ENCODE data around the gene FAM83G. TPM values are rescaled to one million over a fixed set of nuclear protein-coding genes. Genes with fewer than 3 reads are reported as not detected.

The FAM83G gene
- total RNA-seq, 1 donor from 2014 or later = 11.2 TPM

- Histone ChIP-seq H3K36me3 (no peaks in the 10 kb centered on the region), H3K27ac (no peak overlapping the region), H3K9me3 (no peaks in the 10 kb centered on the region), H3K4me1 (no peaks in the 10 kb centered on the region), H3K4me3 (no peak overlapping the region), H3K27me3 (no peaks in the 10 kb centered on the region)
- DNase-seq (ENCODE audit: low spot score in 2 of 2) = no peak
- no peak for TF ChIP-seq CTCF (IDR thresholded peaks at IDR 0.05)
- intact Hi-C loops (cut with DNase I) = no loop called here
Measured at GRCh38 chr17:19010729-19011505, 6.4 kb upstream of the FAM83G start.

GRCh38 chr17:19009970-19010369, 5.4 kb upstream of the FAM83G start:
- no peak for TF ChIP-seq CTCF (IDR thresholded peaks at IDR 0.05)
- H3K27me3 ChIP-seq = no peaks in the 10 kb centered on the region
- H3K27ac ChIP-seq = no peak overlapping the region
- no peaks in the 10 kb centered on the region for H3K9me3 ChIP-seq
- intact Hi-C loops (cut with DNase I) = loop anchor here (5.0 kb wide), 1 partner anchor 48 kb away; no protein-coding TSS in a partner anchor
- H3K4me3 ChIP-seq = no peak overlapping the region
- H3K4me1 ChIP-seq = peaks cover 0 to 2% of the 10 kb centered on the region in 2 donors
- H3K36me3 ChIP-seq = no peaks in the 10 kb centered on the region
- no peak for DNase-seq (ENCODE audit: low spot score in 2 of 2)

GRCh38 chr17:19006698-19007097, 2.1 kb upstream of the FAM83G start:
- Histone ChIP-seq H3K4me3 (no peak overlapping the region), H3K36me3 (no peaks in the 10 kb centered on the region), H3K4me1 (peaks cover 5 to 7% of the 10 kb centered on the region in 2 donors), H3K27ac (no peak overlapping the region), H3K9me3 (no peaks in the 10 kb centered on the region), H3K27me3 (no peaks in the 10 kb centered on the region)
- intact Hi-C loops (cut with DNase I) = loop anchor here (5.0 kb wide), 1 partner anchor 44 kb away; no protein-coding TSS in a partner anchor
- TF ChIP-seq CTCF (IDR thresholded peaks at IDR 0.05) = no peak
- no peak for DNase-seq (ENCODE audit: low spot score in 2 of 2)

GRCh38 chr17:19005789-19006430, 1.3 kb upstream of the FAM83G start:
- intact Hi-C loops (cut with DNase I) = loop anchor here (5.0 kb wide), 1 partner anchor 44 kb away; no protein-coding TSS in a partner anchor
- TF ChIP-seq CTCF (IDR thresholded peaks at IDR 0.05) = no peak
- no peak overlapping the region for H3K4me3 ChIP-seq
- no peak overlapping the region for H3K27ac ChIP-seq
- H3K27me3 ChIP-seq = no peaks in the 10 kb centered on the region
- peaks cover 5 to 7% of the 10 kb centered on the region in 2 donors for H3K4me1 ChIP-seq
- no peaks in the 10 kb centered on the region for H3K9me3 ChIP-seq
- no peaks in the 10 kb centered on the region for H3K36me3 ChIP-seq
- no peak for DNase-seq (ENCODE audit: low spot score in 2 of 2)

- peaks cover 5 to 7% of the 10 kb centered on the region in 2 donors for H3K4me1 ChIP-seq
- no peaks in the 10 kb centered on the region for H3K36me3 ChIP-seq
- H3K4me3 ChIP-seq = peak overlapping the region; percentile 62 to 86
- peak overlapping the region; percentile 73 to 76 for H3K27ac ChIP-seq
- no peak for TF ChIP-seq CTCF (IDR thresholded peaks at IDR 0.05)
- no peak for DNase-seq (ENCODE audit: low spot score in 2 of 2)
- no peaks in the 10 kb centered on the region for H3K27me3 ChIP-seq
- intact Hi-C loops (cut with DNase I) = loop anchor here (5.0 kb wide), 1 partner anchor 43 kb away; no protein-coding TSS in a partner anchor
- H3K9me3 ChIP-seq = no peaks in the 10 kb centered on the region
Measured at GRCh38 chr17:19005137-19005773, 691 bp upstream of the FAM83G start.

Data from ascending aorta (tissue), 2 donors.